Activated naive CD4-positive, alpha-beta T cell treated with anti-CD3 and anti-CD28 coated beads, Interleukin-2, amount 50 U/mL, for 24 hours (primary cell): ENCODE results near the gene HNRNPCL1.
"Not testable (repeated sequence)": the region's sequence is repeated elsewhere in the genome, so short reads cannot be mapped to it uniquely, and the experiment has no call there.

Experiments
- H3K27ac Mint-ChIP-seq: one replicate; pipeline ENCODE4 v1.8.0; 2021; ENCODE audit warnings: mild to moderate bottlenecking, mixed read lengths
- H3K27me3 Mint-ChIP-seq: one replicate; pipeline ENCODE4 v1.8.0; 2021; ENCODE audit warnings: mixed read lengths
- H3K36me3 Mint-ChIP-seq: one replicate; pipeline ENCODE4 v1.8.0; 2021; ENCODE audit warnings: mixed read lengths
- H3K4me1 Mint-ChIP-seq: one replicate; pipeline ENCODE4 v1.8.0; 2021; ENCODE audit warnings: mixed read lengths
- H3K4me3 Mint-ChIP-seq: one replicate; pipeline ENCODE4 v1.8.0; 2021; ENCODE audit warnings: mild to moderate bottlenecking, mixed read lengths
- H3K9me3 Mint-ChIP-seq: one replicate; pipeline ENCODE4 v1.8.0; 2021; ENCODE audit warnings: mixed read lengths

HNRNPCL1 gene

GRCh38 chr1:12848620-12849019, at the start of gene HNRNPCL1:
Gene HNRNPCL1, minus strand, starts transcription at chr1:12848720. Its CDS starts 431 bp downstream, at chr1:12848289.
- not testable (repeated sequence) for H3K27ac Mint-ChIP-seq, H3K36me3 Mint-ChIP-seq, H3K27me3 Mint-ChIP-seq, H3K4me1 Mint-ChIP-seq, H3K9me3 Mint-ChIP-seq, H3K4me3 Mint-ChIP-seq

GRCh38 chr1:12898170-12898569, 49.6 kb upstream of the HNRNPCL1 start, which contains the start of gene PRAMEF10:
Gene PRAMEF10, minus strand, starts transcription at chr1:12898270. Its CDS starts 2,423 bp downstream, at chr1:12895847.
- H3K4me3 Mint-ChIP-seq, H3K9me3 Mint-ChIP-seq, H3K4me1 Mint-ChIP-seq, H3K36me3 Mint-ChIP-seq, H3K27me3 Mint-ChIP-seq, H3K27ac Mint-ChIP-seq: not testable (repeated sequence)

GRCh38 chr1:12886101-12886500, 37.6 kb upstream of the HNRNPCL1 start, which contains the start of gene PRAMEF4:
Gene PRAMEF4, minus strand, starts transcription at chr1:12886201. Its CDS starts 2,807 bp downstream, at chr1:12883394.
- not testable (repeated sequence) for H3K9me3 Mint-ChIP-seq, H3K4me3 Mint-ChIP-seq, H3K36me3 Mint-ChIP-seq, H3K27ac Mint-ChIP-seq, H3K4me1 Mint-ChIP-seq, H3K27me3 Mint-ChIP-seq

GRCh38 chr1:12878453-12878852, 29.9 kb upstream of the HNRNPCL1 start:
- not testable (repeated sequence) for H3K27me3 Mint-ChIP-seq, H3K4me1 Mint-ChIP-seq, H3K36me3 Mint-ChIP-seq, H3K4me3 Mint-ChIP-seq, H3K9me3 Mint-ChIP-seq, H3K27ac Mint-ChIP-seq

- not testable (repeated sequence) for H3K27ac Mint-ChIP-seq, H3K27me3 Mint-ChIP-seq, H3K9me3 Mint-ChIP-seq, H3K36me3 Mint-ChIP-seq, H3K4me3 Mint-ChIP-seq, H3K4me1 Mint-ChIP-seq
Measured at GRCh38 chr1:12863131-12863880, 14.8 kb upstream of the HNRNPCL1 start.

GRCh38 chr1:12856786-12857185, 8.3 kb upstream of the HNRNPCL1 start, which contains the start of gene PRAMEF2:
Gene PRAMEF2, plus strand, starts transcription at chr1:12857086. Its CDS starts 1,924 bp downstream, at chr1:12859010.
- H3K4me1 Mint-ChIP-seq, H3K36me3 Mint-ChIP-seq, H3K9me3 Mint-ChIP-seq, H3K27ac Mint-ChIP-seq, H3K27me3 Mint-ChIP-seq, H3K4me3 Mint-ChIP-seq: not testable (repeated sequence)

- Mint-ChIP-seq H3K27ac (no peak overlapping the region), H3K27me3 (peaks cover 1% of the 10 kb centered on the region), H3K36me3 (no peaks in the 10 kb centered on the region), H3K9me3 (no peaks in the 10 kb centered on the region), H3K4me3 (no peak overlapping the region), H3K4me1 (no peaks in the 10 kb centered on the region)
Measured at GRCh38 chr1:12851779-12852178, 3.3 kb upstream of the HNRNPCL1 start.

GRCh38 chr1:12833251-12833650, 15.3 kb downstream of the HNRNPCL1 start:
- not testable (repeated sequence) for H3K27ac Mint-ChIP-seq, H3K4me3 Mint-ChIP-seq, H3K9me3 Mint-ChIP-seq, H3K36me3 Mint-ChIP-seq, H3K4me1 Mint-ChIP-seq, H3K27me3 Mint-ChIP-seq

- not testable (repeated sequence) for H3K9me3 Mint-ChIP-seq, H3K27ac Mint-ChIP-seq, H3K4me1 Mint-ChIP-seq, H3K4me3 Mint-ChIP-seq, H3K27me3 Mint-ChIP-seq, H3K36me3 Mint-ChIP-seq
Measured at GRCh38 chr1:12831310-12831709, 17.2 kb downstream of the HNRNPCL1 start, which contains the start of gene PRAMEF11. Gene PRAMEF11, minus strand, starts transcription at chr1:12831410. Its CDS starts 2,621 bp downstream, at chr1:12828789.

GRCh38 chr1:12819061-12819460, 29.5 kb downstream of the HNRNPCL1 start:
- not testable (repeated sequence) for H3K4me3 Mint-ChIP-seq, H3K27ac Mint-ChIP-seq, H3K36me3 Mint-ChIP-seq, H3K4me1 Mint-ChIP-seq, H3K9me3 Mint-ChIP-seq
- peaks cover 13% of the 10 kb centered on the region for H3K27me3 Mint-ChIP-seq

GRCh38 chr1:12811409-12811784, 37.1 kb downstream of the HNRNPCL1 start:
- no peaks in the 10 kb centered on the region for H3K36me3 Mint-ChIP-seq
- H3K4me1 Mint-ChIP-seq, result no peaks in the 10 kb centered on the region
- peaks cover 9% of the 10 kb centered on the region for H3K9me3 Mint-ChIP-seq
- no peak overlapping the region for H3K4me3 Mint-ChIP-seq
- peaks cover 14% of the 10 kb centered on the region for H3K27me3 Mint-ChIP-seq
- H3K27ac Mint-ChIP-seq, result no peak overlapping the region

- Mint-ChIP-seq H3K27me3 (peaks cover 16% of the 10 kb centered on the region), H3K4me3 (no peak overlapping the region), H3K27ac (no peak overlapping the region)
Measured at GRCh38 chr1:12810691-12811408, 37.7 kb downstream of the HNRNPCL1 start.

GRCh38 chr1:12809933-12810332, 38.6 kb downstream of the HNRNPCL1 start:
- H3K36me3 Mint-ChIP-seq, result no peaks in the 10 kb centered on the region
- no peak overlapping the region for H3K4me3 Mint-ChIP-seq
- no peaks in the 10 kb centered on the region for H3K4me1 Mint-ChIP-seq
- H3K9me3 Mint-ChIP-seq, result peaks cover 19% of the 10 kb centered on the region
- H3K27ac Mint-ChIP-seq, result no peak overlapping the region
- H3K27me3 Mint-ChIP-seq, result peaks cover 17% of the 10 kb centered on the region

More at GRCh38 chr1:12810691-12811408, 37.7 kb downstream of the HNRNPCL1 start:
- no peaks in the 10 kb centered on the region for H3K36me3 Mint-ChIP-seq
- H3K4me1 Mint-ChIP-seq, result no peaks in the 10 kb centered on the region
- peaks cover 14% of the 10 kb centered on the region for H3K9me3 Mint-ChIP-seq

GRCh38 chr1:12799730-12800129, 48.8 kb downstream of the HNRNPCL1 start:
- H3K9me3 Mint-ChIP-seq, result peaks cover 5% of the 10 kb centered on the region
- H3K4me1 Mint-ChIP-seq, result no peaks in the 10 kb centered on the region
- H3K4me3 Mint-ChIP-seq, result no peak overlapping the region
- H3K36me3 Mint-ChIP-seq, result no peaks in the 10 kb centered on the region
- peaks cover 12% of the 10 kb centered on the region for H3K27me3 Mint-ChIP-seq
- no peak overlapping the region for H3K27ac Mint-ChIP-seq

- H3K4me1 Mint-ChIP-seq, result no peaks in the 10 kb centered on the region
- no peak overlapping the region for H3K4me3 Mint-ChIP-seq
- no peaks in the 10 kb centered on the region for H3K9me3 Mint-ChIP-seq
- H3K36me3 Mint-ChIP-seq, result no peaks in the 10 kb centered on the region
- no peak overlapping the region for H3K27ac Mint-ChIP-seq
- H3K27me3 Mint-ChIP-seq, result peaks cover 9% of the 10 kb centered on the region
Measured at GRCh38 chr1:12798911-12799310, 49.6 kb downstream of the HNRNPCL1 start.
